GM18511 (cell line): ENCODE data around the gene TNMD.
"Not testable (repeated sequence)": the region's sequence is repeated elsewhere in the genome, so short reads cannot be mapped to it uniquely, and the experiment has no call there.

ENCODE experiments used
- ATAC-seq: cut with Tn5 transposase; IDR thresholded peaks from one replicate; pipeline ENCODE4 v1.9.1; 2021; ENCODE audit warnings: mild to moderate bottlenecking, moderate library complexity; ENCODE audit not compliant: unreplicated experiment

Gene TNMD

DNA sequence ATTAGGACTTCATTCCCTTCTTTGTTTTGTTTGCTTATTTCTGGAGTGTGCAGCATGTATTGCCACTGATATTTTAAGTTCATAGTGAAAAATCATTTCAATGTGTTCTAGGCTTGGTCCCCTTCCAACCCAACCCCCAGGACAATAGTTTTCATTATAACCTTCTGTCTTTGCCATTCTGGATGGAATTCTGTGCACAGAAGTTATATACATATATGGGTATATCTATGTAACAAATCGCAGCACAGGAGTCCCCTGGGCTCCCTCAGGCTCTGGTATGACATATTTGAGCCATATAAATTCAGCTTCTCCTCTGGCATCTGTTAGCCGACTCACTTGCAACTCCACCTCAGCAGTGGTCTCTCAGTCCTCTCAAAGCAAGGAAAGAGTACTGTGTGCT lies at the start of gene TNMD:
TNMD (plus strand) TSS at position 326 of the 400 bp plus-strand sequence. CDS start 83 bp downstream, outside the sequence.
- ATAC-seq = no peak

DNA sequence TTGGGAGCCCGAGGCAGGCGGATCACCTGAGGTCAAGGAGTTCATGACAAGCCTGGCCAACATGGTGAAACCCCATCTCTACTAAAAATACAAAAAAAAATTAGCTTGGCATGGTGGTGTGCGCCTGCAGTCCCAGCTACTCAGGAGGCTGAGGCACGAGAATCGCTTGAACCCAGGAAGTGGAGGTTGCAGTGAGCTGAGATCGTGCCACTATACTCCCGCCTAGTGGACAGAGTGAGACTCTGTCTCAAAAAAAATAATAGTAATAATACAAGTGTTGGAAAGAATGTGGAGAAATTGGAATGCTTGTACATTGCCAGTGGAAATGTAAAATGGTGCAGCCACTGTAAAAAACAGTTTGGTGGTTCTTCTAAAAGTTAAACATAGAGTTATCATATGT lies 19.2 kb upstream of the TNMD start:
- ATAC-seq = not testable (repeated sequence)

DNA sequence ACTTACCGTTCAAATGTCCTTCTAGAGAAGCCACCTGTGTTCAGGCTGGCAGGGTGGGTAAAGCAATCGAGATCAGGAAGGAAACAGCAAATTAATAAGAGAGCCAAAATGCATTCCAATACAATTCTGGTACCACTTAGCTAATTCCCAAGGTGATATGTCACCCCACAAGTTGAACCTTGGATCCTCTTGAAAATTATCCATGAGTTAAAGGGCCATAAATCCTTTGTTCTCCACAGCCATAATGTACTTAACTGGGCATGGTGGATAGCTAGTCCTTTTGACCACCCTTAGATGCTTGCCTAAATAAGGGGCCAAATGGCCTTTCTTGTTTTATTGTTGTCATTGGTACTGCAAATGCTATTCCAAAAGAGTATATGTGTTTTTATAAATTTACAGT lies 2.0 kb downstream of the TNMD start:
- ATAC-seq = no peak

- no peak for ATAC-seq
Measured at GRCh38 chrX:100587861-100588260, 3.1 kb downstream of the TNMD start.

DNA sequence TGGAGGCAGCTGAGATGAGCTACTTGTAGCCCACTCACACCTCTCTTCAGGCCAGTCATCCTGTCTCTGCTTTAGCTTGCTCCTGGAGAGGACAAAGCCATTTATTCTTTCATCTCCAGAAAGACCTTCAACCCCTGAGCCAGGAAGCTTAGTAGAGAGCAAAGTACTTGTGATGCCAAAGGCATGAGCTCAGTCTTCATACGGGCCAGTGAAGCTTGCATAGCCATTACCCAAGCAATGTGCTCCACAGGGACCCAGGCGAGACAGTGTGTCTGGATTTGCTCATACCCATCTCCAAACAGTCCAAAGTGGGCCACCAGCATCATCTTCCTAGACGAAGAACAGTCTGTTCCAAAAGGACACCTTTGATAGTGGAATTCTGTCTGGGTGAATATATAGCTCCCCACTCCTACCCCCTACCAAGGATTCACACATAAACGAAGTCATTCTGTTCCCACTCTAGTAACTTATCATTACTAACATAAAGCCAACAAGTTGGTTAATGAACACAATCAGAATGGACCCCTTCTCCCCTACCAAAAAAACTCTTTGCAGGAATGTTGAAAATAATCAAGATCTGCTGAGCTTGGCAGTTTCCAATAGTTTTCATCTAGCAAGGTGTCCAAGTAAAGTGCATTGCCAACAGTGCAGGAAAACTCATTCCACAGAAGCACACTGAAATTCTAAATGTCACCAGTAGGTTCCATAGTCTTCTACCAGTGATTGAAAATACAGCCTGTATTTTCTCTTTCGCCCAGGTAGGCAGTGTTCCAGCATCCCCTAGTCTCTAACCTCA lies 6.7 kb downstream of the TNMD start:
- ATAC-seq = no peak

GRCh38 chrX:100593126-100593525 lies 8.4 kb downstream of the TNMD start:
- ATAC-seq = no peak

DNA sequence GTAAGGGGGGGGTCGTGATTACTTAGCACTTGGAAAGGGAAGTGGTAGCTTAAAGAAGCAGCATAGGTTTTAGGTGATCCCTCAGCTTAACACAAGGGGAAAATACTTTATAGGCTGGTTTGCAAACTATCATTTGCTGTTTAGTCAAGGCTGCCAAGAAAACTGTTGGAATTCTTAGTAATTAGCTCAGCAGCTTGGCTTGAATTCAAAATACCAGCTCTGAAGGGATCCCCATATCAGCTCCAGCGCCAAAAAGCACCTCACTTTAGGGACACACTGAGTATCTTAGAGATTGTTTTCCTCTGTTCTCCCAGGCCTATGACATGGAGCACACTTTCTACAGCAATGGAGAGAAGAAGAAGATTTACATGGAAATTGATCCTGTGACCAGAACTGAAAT lies 8.8 kb downstream of the TNMD start:
- no peak for ATAC-seq

DNA sequence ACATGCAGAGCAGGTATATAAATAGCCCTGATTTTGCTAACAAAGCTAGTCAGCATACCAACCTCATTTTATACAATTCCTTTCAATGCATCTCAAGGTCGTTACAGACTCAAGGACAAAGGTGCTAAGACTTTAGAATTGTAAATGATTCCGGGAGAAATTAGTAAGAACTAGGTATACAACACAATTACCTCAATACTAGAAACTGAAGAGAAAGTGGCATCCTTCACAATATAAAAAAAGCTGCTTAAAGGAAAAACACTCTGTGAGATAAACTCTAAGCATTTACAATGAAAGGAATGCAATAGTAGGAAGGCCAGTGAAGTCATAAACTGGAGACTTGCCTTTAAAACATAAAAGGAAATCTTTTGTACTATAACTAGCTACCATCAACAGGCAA lies 11.9 kb downstream of the TNMD start:
- no peak for ATAC-seq

- no peak for ATAC-seq
Measured at GRCh38 chrX:100599456-100599855, 14.7 kb downstream of the TNMD start.

DNA sequence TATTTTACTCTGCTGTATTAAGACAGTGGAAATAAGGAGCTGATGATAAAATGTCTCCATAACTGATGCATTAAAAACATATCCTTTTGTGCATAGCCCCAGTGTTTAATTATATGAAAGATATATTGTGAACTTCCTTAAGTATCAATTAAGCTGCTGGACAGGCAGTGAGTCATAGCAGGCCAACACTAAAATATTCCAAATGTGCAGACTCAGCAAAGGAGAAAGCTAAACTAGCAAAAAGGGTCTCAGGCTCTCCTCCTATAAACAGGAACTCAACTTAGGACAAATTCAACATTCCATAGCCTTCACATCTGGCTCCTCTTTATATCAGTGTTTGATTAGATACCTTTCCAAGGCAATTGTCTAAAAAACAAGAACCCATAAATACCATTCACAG lies 15.6 kb downstream of the TNMD start:
- no peak for ATAC-seq

GRCh38 chrX:100600758-100601157 lies 16.0 kb downstream of the TNMD start:
- ATAC-seq = peak; percentile 83

- ATAC-seq = peak; percentile 66
Measured at GRCh38 chrX:100606753-100607152, 22.0 kb downstream of the TNMD start.

DNA sequence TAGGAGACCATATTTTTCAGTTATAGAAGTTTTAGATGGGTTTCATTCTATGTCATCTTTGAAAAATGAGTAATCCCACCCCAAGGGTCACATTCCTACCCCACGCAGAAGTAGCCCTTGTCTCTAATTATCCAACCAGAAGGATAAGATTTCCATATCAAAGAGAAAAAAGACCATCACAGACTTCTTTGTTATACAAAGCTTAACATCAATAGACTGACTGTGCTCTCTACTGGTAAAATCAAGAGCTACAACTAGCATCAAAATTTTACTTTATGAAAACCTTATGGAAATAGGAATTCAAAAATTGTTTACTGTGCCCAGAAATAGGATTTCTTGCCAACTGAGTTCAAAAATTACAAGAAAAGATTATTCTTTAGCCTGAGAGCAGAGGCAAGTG lies 24.9 kb downstream of the TNMD start:
- ATAC-seq = no peak

GRCh38 chrX:100611951-100612350 lies 27.2 kb downstream of the TNMD start:
- ATAC-seq = no peak

DNA sequence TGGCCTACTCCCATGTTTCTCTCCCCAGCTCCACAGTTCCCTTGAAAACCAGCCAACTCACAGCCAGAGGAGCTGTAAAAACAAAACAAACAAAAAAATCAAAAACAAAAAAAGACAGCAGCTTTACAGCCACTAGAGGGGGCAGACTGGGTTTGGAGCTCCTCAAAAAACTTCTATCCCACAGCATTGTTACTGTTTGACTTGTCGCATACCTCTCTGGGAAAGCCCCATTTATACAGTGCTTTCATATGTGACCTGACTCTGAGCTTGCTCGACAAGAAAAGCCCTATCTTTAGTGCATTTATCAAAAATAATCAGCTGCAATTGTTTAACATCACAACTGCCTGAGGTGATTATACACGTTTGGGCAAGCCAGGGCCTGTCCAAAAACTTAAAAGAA lies 30.3 kb downstream of the TNMD start:
- peak; percentile 100 for ATAC-seq

DNA sequence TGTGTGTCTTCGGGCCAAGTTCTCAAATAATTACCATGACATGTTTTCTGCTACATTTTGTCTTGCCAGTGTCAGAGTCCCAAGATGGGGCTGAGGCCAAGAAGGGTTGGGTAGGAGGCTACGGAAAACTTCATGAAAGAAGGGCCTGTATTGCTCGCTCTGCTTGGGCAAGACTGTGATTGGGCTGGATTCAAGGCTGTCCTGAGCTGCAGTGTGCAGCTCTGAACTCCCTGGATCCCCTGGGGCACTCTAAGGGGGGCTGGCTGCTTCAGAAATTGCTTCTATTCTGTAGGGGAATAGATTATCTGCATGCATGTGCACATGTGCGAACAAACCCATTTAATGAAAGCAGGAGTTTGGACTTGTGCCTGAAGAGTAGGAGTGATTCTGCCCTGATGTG lies 38.3 kb downstream of the TNMD start:
- ATAC-seq = no peak

- ATAC-seq = peak; percentile 95
Measured at GRCh38 chrX:100625985-100626491, 41.3 kb downstream of the TNMD start.

DNA sequence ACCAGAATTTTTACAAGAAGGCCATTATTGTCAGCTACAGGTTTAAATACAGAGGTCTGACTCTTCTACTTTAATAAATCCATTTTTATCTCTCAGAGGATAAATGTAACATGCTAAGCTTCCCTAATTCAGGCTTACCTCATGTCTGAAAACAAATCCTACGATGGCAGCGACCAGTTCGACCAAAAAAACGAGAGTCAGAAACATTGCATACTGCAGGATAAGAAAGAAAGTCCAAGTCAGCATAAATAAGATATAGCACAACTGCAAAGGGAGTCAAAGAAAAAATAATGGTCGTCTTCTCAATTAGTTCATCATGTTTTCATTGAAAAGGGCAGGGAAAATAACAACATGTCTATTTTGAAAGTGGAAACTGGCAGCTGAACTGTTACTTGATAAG lies 50.3 kb downstream of the TNMD start:
- ATAC-seq = no peak

DNA sequence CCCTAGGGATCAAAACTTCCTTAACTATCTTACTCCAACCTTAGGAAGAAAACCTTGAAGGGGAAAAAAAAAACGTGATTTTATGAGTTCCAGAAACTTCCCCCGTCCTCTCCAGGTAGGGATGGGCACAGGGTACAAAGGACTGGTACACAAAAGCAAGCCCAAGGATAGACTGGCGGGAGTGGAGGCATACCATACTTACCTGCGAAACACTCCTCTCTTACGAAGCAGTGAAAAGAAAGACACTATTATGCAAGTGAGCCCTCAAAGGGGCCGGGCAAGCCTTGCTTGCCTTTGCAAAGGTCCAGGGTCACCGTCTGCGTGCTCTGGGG lies 51.2 kb downstream of the TNMD start:
- ATAC-seq = no peak

DNA sequence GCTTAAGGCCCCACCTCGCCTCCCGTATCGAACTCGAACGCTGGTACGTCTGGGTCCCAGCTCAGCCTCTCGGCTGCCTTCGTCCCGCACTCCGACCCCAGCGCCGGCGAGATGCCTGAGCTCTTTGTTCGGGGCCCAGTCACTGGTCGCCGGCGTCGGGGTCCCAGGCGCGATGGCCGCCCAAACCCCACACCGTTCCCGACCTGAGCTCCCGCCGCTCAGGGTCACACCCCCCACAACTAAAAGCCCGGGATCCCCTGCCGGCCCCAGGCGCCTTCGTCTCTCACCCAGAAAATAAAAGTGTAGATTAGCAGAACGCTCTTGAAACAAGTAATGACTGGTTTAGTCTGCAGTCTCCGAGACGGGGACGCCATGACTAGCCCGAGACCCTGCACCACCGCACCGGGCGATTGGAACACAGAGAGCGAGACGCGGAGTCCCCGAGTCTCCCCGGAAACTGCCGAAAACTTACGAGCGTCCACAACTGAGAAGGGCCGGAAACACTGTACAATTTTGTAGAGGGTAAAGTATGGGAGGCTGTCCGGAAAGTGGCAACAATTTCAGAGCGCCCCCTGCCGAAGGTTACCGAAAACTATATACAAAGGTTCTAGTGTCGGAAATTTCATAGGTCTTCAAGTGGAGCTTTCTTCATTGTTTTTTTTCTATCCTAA lies 51.7 kb downstream of the TNMD start, which contains the start of gene TSPAN6:
TSPAN6 (minus strand) TSS at position 486 of the 671 bp plus-strand sequence; CDS start at position 374, 112 bp downstream.
- peak; percentile 100 for ATAC-seq

GRCh38 chrX:100642290-100642689 lies 57.6 kb downstream of the TNMD start:
- no peak for ATAC-seq

DNA sequence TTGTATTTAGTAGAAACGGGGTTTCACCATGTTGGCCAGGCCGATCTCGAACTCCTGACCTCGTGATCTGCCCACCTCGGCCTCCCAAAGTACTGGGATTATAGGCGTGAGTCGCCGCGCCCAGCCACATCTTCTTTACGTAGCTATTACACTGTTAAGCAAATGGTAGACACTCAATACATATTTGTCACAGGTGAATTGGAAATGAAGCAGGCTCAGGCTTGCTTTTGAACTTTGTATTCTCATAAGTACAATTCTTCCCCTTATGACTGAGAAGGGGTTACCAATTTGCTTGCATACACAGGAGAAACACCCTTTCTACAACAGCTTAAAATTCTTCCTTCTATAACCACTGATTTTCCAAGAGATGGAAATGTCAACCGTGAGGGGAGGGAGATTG lies 58.5 kb downstream of the TNMD start:
- ATAC-seq = no peak
